Common myeloid progenitor, CD34-positive (primary cell): ENCODE results near the gene KIAA1958.

Source experiments
- CTCF ChIA-PET: fragments of 350-600 bp; sonication (Branson Sonifier 250); formaldehyde crosslinking; loops from one replicate; lab custom pipeline; 2021; ENCODE audit warnings: antibody characterized with exemption; lab: Charles Lee
- POLR2A ChIA-PET: fragments of 350-600 bp; sonication (Branson Sonifier 250); formaldehyde crosslinking; loops from one replicate; lab custom pipeline; 2021; ENCODE audit warnings: antibody characterized with exemption; lab: Charles Lee
- DNase-seq, 3 donors: peaks; one replicate each; pipeline versions ENCODE4 v3.0.0 to v3.0.0-alpha.2; 2013
- H3K27ac ChIP-seq, 2 experiments: 1 replicate in 1 of 2; 2 replicates in 1 of 2; pipeline ENCODE4 v1.7.0; 2013; ENCODE audit warnings: inconsistent platforms in 2 of 2, low read length in 2 of 2, mild to moderate bottlenecking in 2 of 2, low read depth in 1 of 2, moderate library complexity in 1 of 2; ENCODE audit not compliant: severe bottlenecking in 2 of 2, insufficient read depth in 1 of 2, poor library complexity in 1 of 2
- H3K27me3 ChIP-seq, 5 experiments: replicated peaks in 2 of 5; 1 replicate in 3 of 5; 2 replicates in 2 of 5; pipeline versions ENCODE4 v1.6.1 to v1.7.0; 2013; ENCODE audit warnings: low read length in 4 of 5, mild to moderate bottlenecking in 2 of 5, moderate library complexity in 2 of 5, inconsistent platforms in 1 of 5; ENCODE audit not compliant: insufficient read depth in 5 of 5, control insufficient read depth in 4 of 5
- H3K36me3 ChIP-seq, 4 experiments: 1 replicate in 2 of 4; 2 replicates in 2 of 4; pipeline versions ENCODE4 v1.6.1 to v1.7.0; 2013; ENCODE audit warnings: low read length in 3 of 4, control low read depth in 1 of 4, mild to moderate bottlenecking in 1 of 4; ENCODE audit not compliant: control insufficient read depth in 4 of 4, insufficient read depth in 4 of 4
- H3K4me1 ChIP-seq, 4 experiments: 1 replicate in 3 of 4; 2 replicates in 1 of 4; pipeline versions ENCODE4 v1.6.1 to v1.7.1; 2013; ENCODE audit warnings: low read length in 3 of 4, mild to moderate bottlenecking in 3 of 4, control low read depth in 1 of 4, inconsistent platforms in 1 of 4, moderate library complexity in 1 of 4; ENCODE audit not compliant: control insufficient read depth in 4 of 4, insufficient read depth in 4 of 4; ENCODE audit errors: control extremely low read depth in 1 of 4
- H3K4me3 ChIP-seq, 7 experiments: 1 replicate in 4 of 7; 2 replicates in 3 of 7; pipeline versions ENCODE4 v1.5.1 to v1.7.0; 2013; ENCODE audit warnings: mild to moderate bottlenecking in 7 of 7, low read length in 6 of 7, moderate library complexity in 6 of 7, inconsistent platforms in 2 of 7, low read depth in 2 of 7, control low read depth in 1 of 7; ENCODE audit not compliant: insufficient read depth in 4 of 7, control insufficient read depth in 1 of 7; ENCODE audit errors: extremely low read depth in 1 of 7
- H3K9me3 ChIP-seq, 5 experiments: 1 replicate in 4 of 5; 2 replicates in 1 of 5; pipeline versions ENCODE4 v1.6.1 to v1.7.1; 2013; ENCODE audit warnings: low read length in 4 of 5, mild to moderate bottlenecking in 2 of 5, inconsistent platforms in 1 of 5, low read depth in 1 of 5, moderate library complexity in 1 of 5; ENCODE audit not compliant: control insufficient read depth in 4 of 5, insufficient read depth in 2 of 5; ENCODE audit errors: control extremely low read depth in 1 of 5
- WGBS: methylation state at CpG from one replicate; pipeline ENCODE4 v1.1.5; 2013; ENCODE audit not compliant: insufficient coverage; 5-methylcytosine and 5-hydroxymethylcytosine counted together

Gene KIAA1958

DNA sequence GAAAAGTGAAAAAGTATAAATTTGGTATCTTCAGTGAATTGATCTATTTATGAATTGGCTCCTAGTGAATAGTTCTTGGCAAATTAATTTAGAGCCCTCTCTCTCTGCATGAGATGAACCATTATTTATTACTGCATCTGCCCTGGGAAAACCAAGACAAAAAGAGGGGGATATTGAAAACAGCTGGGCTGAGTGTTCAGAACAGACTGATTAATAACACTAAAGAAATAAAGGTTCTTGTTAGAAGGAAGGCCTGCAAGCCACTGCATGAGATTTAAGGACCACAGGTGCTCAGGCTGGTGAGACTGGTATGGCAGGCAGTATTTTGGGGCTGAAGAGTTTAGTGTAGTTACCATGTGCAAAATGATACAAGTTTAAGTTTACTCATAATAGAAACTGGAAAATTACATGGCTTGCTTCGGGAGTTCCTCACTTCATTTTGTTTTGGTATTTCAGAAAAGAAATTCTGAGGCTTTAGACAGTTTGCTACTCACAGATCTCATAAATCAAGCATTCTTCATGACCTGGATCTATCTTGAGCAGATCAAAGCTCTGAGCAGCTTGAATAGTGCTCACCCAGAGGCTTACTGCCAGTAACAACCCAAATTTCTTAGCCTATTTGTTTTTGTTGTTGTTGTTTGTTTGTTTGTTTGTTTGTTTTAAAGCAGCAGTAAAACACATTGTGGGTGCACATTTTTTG is 56.1 kb downstream of the KIAA1958 start:
- POLR2A ChIA-PET: no interaction called here
- no peak overlapping the region for H3K27ac ChIP-seq
- no peak overlapping the region for H3K4me3 ChIP-seq
- H3K4me1 ChIP-seq: peaks cover 0 to 7% (median 2%) of the 10 kb centered on the region in 4 experiments
- no CpG with 5 or more reads among the region's 1 CpG for WGBS
- DNase-seq: no peak
- H3K9me3 ChIP-seq: no peaks in the 10 kb centered on the region
- H3K36me3 ChIP-seq: peaks cover 0 to 2% (median 0%) of the 10 kb centered on the region in 4 experiments
- no peaks in the 10 kb centered on the region for H3K27me3 ChIP-seq
- CTCF ChIA-PET: interaction anchor here (1.1 kb wide), 1 partner anchor 10 kb away, joined by 4 read pairs; no protein-coding TSS in a partner anchor

DNA sequence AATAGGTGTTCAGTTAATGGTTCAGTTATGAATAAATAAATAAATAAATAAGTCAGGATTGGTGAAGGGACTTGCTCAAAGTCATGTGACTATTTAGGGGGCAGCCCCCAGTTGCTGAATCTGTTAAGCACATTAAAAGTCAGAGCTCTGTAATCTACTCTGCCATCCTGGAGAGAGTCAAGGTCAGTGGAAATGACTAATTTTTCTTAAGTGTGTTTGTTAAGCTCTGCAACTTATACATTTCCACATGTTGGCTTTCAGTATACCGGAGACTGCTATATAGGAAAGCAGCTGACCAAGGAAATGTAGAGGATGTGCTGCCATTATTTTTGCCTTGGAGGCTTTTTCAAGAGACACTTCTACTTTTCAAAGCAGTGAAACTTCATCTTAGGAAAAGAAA is 57.9 kb downstream of the KIAA1958 start:
- Histone ChIP-seq H3K27ac (no peak overlapping the region), H3K27me3 (no peaks in the 10 kb centered on the region), H3K4me1 (peaks cover 0 to 7% (median 2%) of the 10 kb centered on the region in 4 experiments), H3K9me3 (no peaks in the 10 kb centered on the region), H3K36me3 (no peaks in the 10 kb centered on the region), H3K4me3 (no peak overlapping the region)
- CTCF ChIA-PET: no interaction called here
- WGBS: 80% methylated on average over 1 of the region's 1 CpG
- DNase-seq: no peak
- POLR2A ChIA-PET: no interaction called here

DNA sequence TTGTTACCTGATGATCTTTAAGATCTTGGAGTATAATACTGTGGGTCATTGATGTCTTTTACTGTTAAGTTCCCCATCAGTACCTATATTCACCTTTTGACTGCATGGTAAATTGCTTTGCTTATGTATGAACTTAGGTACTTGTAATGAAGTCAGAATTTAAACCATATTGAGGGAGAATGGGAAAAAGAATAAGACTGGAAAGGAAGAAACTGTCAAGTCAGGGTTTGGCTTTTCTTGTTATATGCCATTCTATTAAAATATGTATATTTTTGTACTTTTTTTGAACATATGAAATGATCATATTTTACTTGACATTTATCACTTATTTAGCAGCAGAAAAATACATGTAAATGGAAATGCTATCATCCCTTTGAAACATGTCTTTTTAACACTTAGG is 58.6 kb downstream of the KIAA1958 start:
- H3K4me1 ChIP-seq: peaks cover 0 to 7% (median 2%) of the 10 kb centered on the region in 4 experiments
- no peak for DNase-seq
- H3K27me3 ChIP-seq: no peaks in the 10 kb centered on the region
- no peaks in the 10 kb centered on the region for H3K36me3 ChIP-seq
- no peak overlapping the region for H3K27ac ChIP-seq
- no peak overlapping the region for H3K4me3 ChIP-seq
- ChIA-PET CTCF (no interaction called here), POLR2A (no interaction called here)
- H3K9me3 ChIP-seq: no peaks in the 10 kb centered on the region

DNA sequence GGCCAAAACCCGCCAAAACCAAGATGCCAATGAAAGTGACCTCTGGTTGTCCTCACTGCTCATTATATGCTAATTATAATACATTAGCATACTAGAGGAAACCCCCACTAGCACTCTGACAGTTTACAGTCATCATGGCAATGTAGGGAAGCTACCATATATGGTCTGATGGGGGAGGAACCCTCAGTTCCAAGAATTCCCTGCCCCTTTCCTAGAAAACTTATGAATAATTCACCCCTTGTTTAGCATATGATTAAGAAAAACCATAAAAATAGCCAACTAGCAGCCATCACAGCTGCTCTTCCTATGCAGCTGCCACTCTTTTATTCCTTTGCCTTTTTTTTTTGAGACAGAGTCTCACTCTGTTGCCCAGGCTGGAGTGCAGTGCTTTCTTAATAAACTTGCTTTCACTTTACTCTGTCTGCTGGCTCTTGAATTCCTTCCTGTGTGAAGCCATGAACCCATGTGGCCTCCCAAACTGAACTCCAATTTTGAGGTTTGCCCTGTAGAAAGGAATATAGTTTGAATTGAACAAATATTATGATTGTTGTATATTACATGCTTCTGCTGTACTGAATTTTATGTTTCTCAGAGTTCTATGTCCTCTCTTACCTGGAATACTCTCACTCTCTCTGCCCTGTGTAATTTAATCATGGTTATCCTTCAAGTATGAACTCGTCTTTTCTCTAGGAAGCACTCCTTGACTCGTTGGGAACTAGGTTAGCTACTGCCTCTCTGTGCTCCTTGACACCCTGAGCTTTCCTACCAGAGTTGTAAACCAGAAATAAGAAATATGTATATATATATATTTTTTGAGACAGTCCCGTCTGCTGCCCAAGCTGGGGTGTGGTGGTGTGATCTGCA is 59.8 kb downstream of the KIAA1958 start:
- no peak overlapping the region for H3K27ac ChIP-seq
- H3K9me3 ChIP-seq: no peaks in the 10 kb centered on the region
- ChIA-PET CTCF (no interaction called here), POLR2A (no interaction called here)
- no peak for DNase-seq
- H3K27me3 ChIP-seq: no peaks in the 10 kb centered on the region
- no peaks in the 10 kb centered on the region for H3K36me3 ChIP-seq
- no peak overlapping the region for H3K4me3 ChIP-seq
- WGBS: 100% methylated on average over 1 of the region's 4 CpGs
- peaks cover 0 to 6% (median 2%) of the 10 kb centered on the region in 4 experiments for H3K4me1 ChIP-seq

DNA sequence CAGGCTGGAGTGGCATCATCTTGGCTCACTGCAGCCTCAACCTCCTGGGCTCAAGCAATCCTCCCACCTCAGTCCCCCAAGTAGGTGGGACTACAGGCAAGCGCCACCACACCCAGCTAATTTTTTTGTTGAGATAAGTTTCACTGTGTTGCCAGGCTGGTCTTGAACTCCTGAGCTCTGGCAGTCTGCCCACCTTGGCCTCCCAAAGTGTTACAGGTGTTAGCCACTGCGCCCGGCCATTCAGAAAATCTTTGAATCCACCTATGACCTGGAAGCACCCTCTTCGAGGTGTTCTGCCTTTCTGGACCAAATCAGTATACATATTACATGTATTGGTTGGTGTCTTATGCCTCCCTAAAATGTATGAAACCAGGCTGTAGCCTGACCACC is 61.4 kb downstream of the KIAA1958 start:
- Histone ChIP-seq H3K36me3 (no peaks in the 10 kb centered on the region), H3K27ac (no peak overlapping the region), H3K9me3 (no peaks in the 10 kb centered on the region), H3K4me1 (peaks cover 0 to 3% (median 0%) of the 10 kb centered on the region in 4 experiments), H3K4me3 (no peak overlapping the region), H3K27me3 (no peaks in the 10 kb centered on the region)
- ChIA-PET CTCF (no interaction called here), POLR2A (interaction anchor here (0.7 kb wide), 1 partner anchor 69 kb away, joined by 3 read pairs; no protein-coding TSS in a partner anchor)
- WGBS: 100% methylated on average over 2 of the region's 4 CpGs
- DNase-seq: no peak

DNA sequence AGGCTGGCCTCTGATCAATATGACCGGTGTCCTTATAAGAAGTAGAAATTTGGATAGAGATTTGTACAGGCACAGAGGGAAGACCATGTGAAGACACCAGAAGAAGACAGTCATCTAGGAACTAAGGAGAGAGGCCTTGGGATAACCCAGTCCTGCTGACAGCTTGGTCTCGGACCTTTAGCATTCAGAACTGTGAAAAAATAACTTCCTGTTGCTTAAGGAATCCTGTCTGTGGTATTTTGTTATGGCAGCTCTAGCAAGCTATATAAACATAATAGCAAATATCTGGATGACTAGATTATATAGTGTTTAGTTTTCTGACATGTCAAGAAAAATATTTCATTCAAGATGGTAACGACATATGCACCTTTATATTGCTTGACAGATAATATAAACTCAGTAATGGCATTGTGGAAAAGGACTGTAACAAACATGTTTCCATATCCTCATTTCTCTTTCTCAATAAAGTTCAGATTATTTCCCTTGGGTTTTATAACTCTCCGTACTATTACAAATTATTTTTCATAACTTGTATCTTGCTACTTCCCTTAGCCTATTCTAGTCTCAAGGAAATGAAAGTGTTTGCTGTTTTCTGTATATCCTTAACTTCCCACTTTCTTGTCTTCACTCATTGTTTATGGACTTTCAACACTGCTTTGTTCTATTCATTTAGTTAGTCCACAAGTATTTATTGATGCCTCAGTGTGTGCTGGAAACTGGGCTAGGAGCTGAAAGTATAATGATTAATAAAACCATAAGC is 62.4 kb downstream of the KIAA1958 start:
- Histone ChIP-seq H3K27ac (no peak overlapping the region), H3K4me3 (no peak overlapping the region), H3K9me3 (no peaks in the 10 kb centered on the region), H3K36me3 (no peaks in the 10 kb centered on the region), H3K4me1 (peaks cover 0 to 3% (median 0%) of the 10 kb centered on the region in 4 experiments), H3K27me3 (no peaks in the 10 kb centered on the region)
- DNase-seq: no peak
- ChIA-PET POLR2A (no interaction called here), CTCF (interaction anchor here (1.7 kb wide), 1 partner anchor 10 kb away, joined by 3 read pairs; no protein-coding TSS in a partner anchor)
- 92% methylated on average over 3 of the region's 4 CpGs for WGBS
